ENCODE data around the gene LRMDA. TPM values are rescaled to one million over a fixed set of nuclear protein-coding genes. Genes with fewer than 3 reads are reported as not detected.

The LRMDA gene
- total and polyA plus RNA-seq, 2 of the 8 experiments (the other 6 are each of a cell fraction or from before 2014, with no cell fraction given), result 0.86 to 2.8 TPM

DNA sequence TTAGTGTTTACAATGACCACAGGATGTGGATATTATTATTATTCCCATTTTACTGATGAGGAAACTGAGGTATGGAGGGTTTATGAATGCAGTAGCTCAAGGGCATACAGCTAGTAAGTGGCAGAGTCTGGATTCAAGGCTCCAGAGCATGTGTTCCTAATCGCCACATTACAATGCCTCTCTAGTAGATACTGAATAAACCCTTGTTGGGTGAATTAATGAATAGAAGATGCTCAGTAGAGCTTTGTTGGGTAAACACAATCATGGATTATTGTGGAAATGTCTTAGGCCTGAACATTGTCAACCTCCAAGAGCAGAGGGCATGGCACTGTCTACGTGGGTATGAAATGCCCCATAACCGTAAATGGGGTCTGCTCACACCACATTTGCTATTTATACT, 545.3 kb downstream of the LRMDA start:
- Histone ChIP-seq H4K91ac (replicated peaks; ENCODE audit: insufficient read length, low read length) (no peak overlapping the region), H3K36me3 (ENCODE audit: control insufficient read depth in 2 of 4, insufficient read depth in 4 of 4, low read length in 3 of 4) (no peaks in the 10 kb centered on the region), H3K14ac (ENCODE audit: insufficient read length) (no peak overlapping the region), H3K4me3 (ENCODE audit: extremely low read depth in 1 of 4, insufficient read depth in 2 of 4, low read depth in 3 of 4, low read length in 4 of 4) (no peak overlapping the region), H2AK5ac (ENCODE audit: low read depth, low read length) (no peak overlapping the region), H2AFZ (ENCODE audit: low read length) (no peak overlapping the region), H3K23me2 (ENCODE audit: low read depth, low read length) (no peaks in the 10 kb centered on the region), H3K4me1 (replicated peaks in 1 of 4; ENCODE audit: control insufficient read depth in 3 of 4, insufficient read depth in 4 of 4, low read length in 3 of 4) (peaks cover 0 to 3% (median 0%) of the 10 kb centered on the region in 4 experiments; a peak in 1 of 7 replicates), H3K79me1 (ENCODE audit: low read depth, low read length) (no peaks in the 10 kb centered on the region), H2BK20ac (ENCODE audit: low read length) (no peak overlapping the region), H3K23ac (ENCODE audit: insufficient read length) (no peak overlapping the region), H3K4me2 (ENCODE audit: insufficient read depth in 1 of 2, low read depth in 2 of 2, low read length in 2 of 2) (no peak overlapping the region), H2BK12ac (ENCODE audit: low read depth, low read length) (no peak overlapping the region), H2BK120ac (replicated peaks; ENCODE audit: low read depth, low read length) (no peak overlapping the region), H3K9me3 (ENCODE audit: insufficient read depth in 2 of 2, low read depth in 1 of 2, low read length in 1 of 2) (no peaks in the 10 kb centered on the region), H3K79me2 (ENCODE audit: control insufficient read depth in 1 of 2, insufficient read depth in 2 of 2, low read length in 2 of 2) (no peaks in the 10 kb centered on the region), H3K9ac (replicated peaks in 1 of 4; ENCODE audit: extremely low read depth in 1 of 4, low read depth in 3 of 4, low read length in 3 of 4) (no peak overlapping the region), H2BK5ac (ENCODE audit: low read depth, low read length) (no peak overlapping the region), H2BK15ac (ENCODE audit: low read length) (no peak overlapping the region), H4K5ac (ENCODE audit: insufficient read length, low read depth, low read length) (no peak overlapping the region), H3K27ac (ENCODE audit: low read depth, low read length) (no peak overlapping the region), H4K8ac (ENCODE audit: extremely low read depth, insufficient read depth, low read length) (no peak overlapping the region), H3K56ac (replicated peaks; ENCODE audit: insufficient read length, low read depth, low read length) (no peak overlapping the region), H3K27me3 (replicated peaks in 1 of 4; ENCODE audit: control insufficient read depth in 3 of 4, extremely low read depth in 1 of 4, insufficient read depth in 3 of 4, low read length in 3 of 4) (no peaks in the 10 kb centered on the region), H3K4ac (replicated peaks; ENCODE audit: insufficient read length, low read depth, low read length) (no peak overlapping the region), H4K20me1 (replicated peaks in 1 of 2; ENCODE audit: control insufficient read depth in 1 of 2, insufficient read depth in 2 of 2, low read length in 2 of 2) (no peaks in the 10 kb centered on the region), H3K18ac (ENCODE audit: extremely low read depth, low read length) (no peak overlapping the region)
- FAIRE-seq, result no peak
- WGBS, 2 experiments (ENCODE audit: extremely low coverage in 1 of 2, insufficient coverage in 1 of 2, insufficient read length in 1 of 2, insufficient replicate concordance in 2 of 2, low coverage in 1 of 2, low lambda C conversion rate in 2 of 2, missing lambda C conversion rate in 1 of 2), result 93% methylated on average over 3 of the region's 3 CpGs; no CpG with 5 or more reads in 1 of the 2 experiments
- no peak for DNase-seq (ENCODE audit: low read depth in 1 of 2, low spot score in 2 of 2)
- ChIA-PET POLR2A (ENCODE audit: partially characterized antibody) (no interaction called here), CTCF (ENCODE audit: partially characterized antibody) (interaction anchor here (0.6 to 0.9 kb wide), 4 partner anchors 60 to 324 kb away, joined by 3 to 4 read pairs (median 3); no protein-coding TSS in a partner anchor)
- no peak for TF ChIP-seq POLR2AphosphoS5 (IDR thresholded peaks at IDR 0.05; ENCODE audit: low read depth, low read length)
- TF ChIP-seq SRF (IDR thresholded peaks at IDR 0.05; ENCODE audit: low read depth, low read length), result no peak
- TF ChIP-seq YY1 (IDR thresholded peaks at IDR 0.05; ENCODE audit: low read depth, low read length), result no peak
- TF ChIP-seq, protein P1, sequence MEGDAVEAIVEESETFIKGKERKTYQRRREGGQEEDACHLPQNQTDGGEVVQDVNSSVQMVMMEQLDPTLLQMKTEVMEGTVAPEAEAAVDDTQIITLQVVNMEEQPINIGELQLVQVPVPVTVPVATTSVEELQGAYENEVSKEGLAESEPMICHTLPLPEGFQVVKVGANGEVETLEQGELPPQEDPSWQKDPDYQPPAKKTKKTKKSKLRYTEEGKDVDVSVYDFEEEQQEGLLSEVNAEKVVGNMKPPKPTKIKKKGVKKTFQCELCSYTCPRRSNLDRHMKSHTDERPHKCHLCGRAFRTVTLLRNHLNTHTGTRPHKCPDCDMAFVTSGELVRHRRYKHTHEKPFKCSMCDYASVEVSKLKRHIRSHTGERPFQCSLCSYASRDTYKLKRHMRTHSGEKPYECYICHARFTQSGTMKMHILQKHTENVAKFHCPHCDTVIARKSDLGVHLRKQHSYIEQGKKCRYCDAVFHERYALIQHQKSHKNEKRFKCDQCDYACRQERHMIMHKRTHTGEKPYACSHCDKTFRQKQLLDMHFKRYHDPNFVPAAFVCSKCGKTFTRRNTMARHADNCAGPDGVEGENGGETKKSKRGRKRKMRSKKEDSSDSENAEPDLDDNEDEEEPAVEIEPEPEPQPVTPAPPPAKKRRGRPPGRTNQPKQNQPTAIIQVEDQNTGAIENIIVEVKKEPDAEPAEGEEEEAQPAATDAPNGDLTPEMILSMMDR (IDR thresholded peaks at IDR 0.05; ENCODE audit: control extremely low read depth in 1 of 3, insufficient read depth in 1 of 3, low read depth in 1 of 3, low read length in 3 of 3), result no peak
